Panc1 (cell line): ENCODE measurements around the gene P2RX1.

Source experiments
- CTCF ChIP-seq: fragments of 450-650 bp; IDR thresholded peaks from 2 replicates; pipeline ENCODE4 v1.5.1; 2017; ENCODE audit warnings: mild to moderate bottlenecking
- POLR2AphosphoS5 ChIP-seq: IDR thresholded peaks from 2 replicates; pipeline ENCODE4 v1.6.1; 2012; ENCODE audit warnings: mild to moderate bottlenecking, low read depth, low read length, moderate library complexity

- TF ChIP-seq CTCF (no peak), POLR2AphosphoS5 (no peak)
These were observed 40.9 kb downstream of the P2RX1 start for GRCh38 chr17:3875317-3875716.
